ENCODE measurements around the gene ADI1. TPM values are rescaled to one million over a fixed set of nuclear protein-coding genes. Genes with fewer than 3 reads are reported as not detected.

ADI1 gene
- total and polyA plus RNA-seq, 10 of the 15 experiments (the other 5 are each of a cell fraction or from before 2014, with no cell fraction given) = 4.4 to 78.7 (median 17.2) TPM

DNA sequence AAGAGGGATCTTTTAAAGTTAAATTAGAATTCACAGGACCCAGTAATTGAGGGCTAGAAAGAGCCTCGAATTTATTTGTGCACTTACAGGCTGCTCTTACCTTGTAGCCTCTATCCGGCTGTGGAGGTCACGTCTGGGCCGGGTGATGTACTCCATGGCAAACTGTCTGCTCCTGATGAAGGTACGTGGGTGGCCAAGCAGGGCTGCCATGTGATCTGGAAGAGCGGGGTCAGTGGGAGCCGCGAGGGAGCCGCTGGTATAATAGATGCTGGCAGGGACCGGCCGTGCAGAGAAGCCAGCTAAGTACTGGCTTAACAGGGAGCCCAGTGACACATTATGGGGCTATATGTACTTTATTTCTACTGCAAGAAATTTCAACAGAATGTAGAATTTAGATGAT is 59.2 kb downstream of the ADI1 start (continued):
- TF ChIP-seq GATAD2B (conservative IDR thresholded peaks at IDR 0.05; ENCODE audit: low read depth) = no peak
- TF ChIP-seq IKZF2 (IDR thresholded peaks at IDR 0.05) = no peak
- TF ChIP-seq SMC3 (IDR thresholded peaks at IDR 0.05; ENCODE audit: borderline replicate concordance, low read length) = no peak
- TF ChIP-seq, protein P1, sequence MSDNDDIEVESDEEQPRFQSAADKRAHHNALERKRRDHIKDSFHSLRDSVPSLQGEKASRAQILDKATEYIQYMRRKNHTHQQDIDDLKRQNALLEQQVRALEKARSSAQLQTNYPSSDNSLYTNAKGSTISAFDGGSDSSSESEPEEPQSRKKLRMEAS (IDR thresholded peaks at IDR 0.05; ENCODE audit: low read depth, low read length) = no peak
- TF ChIP-seq ZBED1 (IDR thresholded peaks at IDR 0.05; ENCODE audit: borderline replicate concordance) = no peak
- no peak for TF ChIP-seq RB1 (IDR thresholded peaks at IDR 0.05; ENCODE audit: borderline replicate concordance)
- no peak for TF ChIP-seq CBX5 (IDR thresholded peaks at IDR 0.05; ENCODE audit: low read depth)
- TF ChIP-seq, protein P2, sequence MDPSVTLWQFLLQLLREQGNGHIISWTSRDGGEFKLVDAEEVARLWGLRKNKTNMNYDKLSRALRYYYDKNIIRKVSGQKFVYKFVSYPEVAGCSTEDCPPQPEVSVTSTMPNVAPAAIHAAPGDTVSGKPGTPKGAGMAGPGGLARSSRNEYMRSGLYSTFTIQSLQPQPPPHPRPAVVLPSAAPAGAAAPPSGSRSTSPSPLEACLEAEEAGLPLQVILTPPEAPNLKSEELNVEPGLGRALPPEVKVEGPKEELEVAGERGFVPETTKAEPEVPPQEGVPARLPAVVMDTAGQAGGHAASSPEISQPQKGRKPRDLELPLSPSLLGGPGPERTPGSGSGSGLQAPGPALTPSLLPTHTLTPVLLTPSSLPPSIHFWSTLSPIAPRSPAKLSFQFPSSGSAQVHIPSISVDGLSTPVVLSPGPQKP (IDR thresholded peaks at IDR 0.05; ENCODE audit: low read depth, low read length) = no peak
- TF ChIP-seq SMAD5 (IDR thresholded peaks at IDR 0.05; ENCODE audit: low read depth) = no peak
- TF ChIP-seq TBL1XR1 (IDR thresholded peaks at IDR 0.05; ENCODE audit: low read depth, low read length) = no peak

DNA sequence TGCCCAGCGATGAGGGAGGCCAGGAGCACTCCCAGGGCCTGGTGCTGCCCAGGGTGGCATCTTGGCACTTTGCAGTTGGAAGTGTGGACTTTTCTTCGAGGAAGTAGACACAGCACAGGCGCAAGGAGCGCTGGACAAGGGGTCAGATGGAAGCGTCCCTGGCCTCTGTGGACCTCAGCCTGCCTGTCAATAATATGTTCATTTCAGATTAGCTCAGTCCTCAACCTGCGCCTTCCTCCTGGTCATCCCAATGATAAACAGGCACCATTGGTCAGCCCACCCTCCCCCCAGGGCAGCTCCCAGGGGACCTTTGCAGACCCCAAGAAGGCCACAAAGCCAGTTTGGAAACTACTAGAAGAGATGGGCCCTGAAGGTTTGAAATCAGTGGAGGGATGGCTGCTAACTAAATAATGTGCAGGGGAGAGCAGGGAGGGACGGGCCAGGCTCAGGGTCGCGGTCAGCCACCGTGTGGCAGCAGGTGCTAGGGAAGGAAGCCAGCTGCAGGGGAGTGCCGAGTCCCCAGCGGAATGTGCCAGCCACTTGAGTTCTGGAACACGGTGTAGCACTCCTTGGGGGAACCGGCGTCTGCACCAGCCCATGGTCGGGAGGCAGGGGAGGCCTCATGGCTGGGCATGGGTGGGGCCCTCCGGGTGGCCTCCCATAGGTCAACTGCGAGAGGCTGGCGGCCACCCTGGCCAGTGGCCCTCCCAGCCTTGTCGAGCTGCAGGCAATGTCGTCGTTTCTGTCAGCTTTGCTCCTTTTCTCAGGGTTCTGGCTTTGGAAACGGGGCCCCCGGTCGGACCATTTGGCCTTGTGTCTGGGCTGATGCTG is 59.9 kb downstream of the ADI1 start:
- CTCF ChIA-PET = interaction anchor here (0.6 to 1.1 kb wide), 3 partner anchors 36 to 218 kb away, joined by 3 read pairs; no protein-coding TSS in a partner anchor
- BruUV-seq (replicated peaks) = no TSS peak
- WGBS (ENCODE audit: insufficient coverage, insufficient replicate concordance, low lambda C conversion rate, missing lambda C conversion rate) = 95% methylated on average over 24 of the region's 25 CpGs
- Histone ChIP-seq H3K27me3 (replicated peaks in 1 of 2; ENCODE audit: control insufficient read depth in 2 of 2, insufficient read depth in 2 of 2, low read length in 1 of 2) (no peaks in the 10 kb centered on the region), H3K36me3 (ENCODE audit: control insufficient read depth in 2 of 2, insufficient read depth in 2 of 2, low read length in 1 of 2) (peaks cover 8 to 9% of the 10 kb centered on the region in 2 experiments; a peak in 3 of 4 replicates), H3K9ac (ENCODE audit: control insufficient read depth, insufficient read depth, low read length) (no peak overlapping the region), H3K4me2 (ENCODE audit: control insufficient read depth, insufficient read depth) (no peak overlapping the region), H4K20me1 (ENCODE audit: control insufficient read depth, insufficient read depth) (no peaks in the 10 kb centered on the region), H2AFZ (ENCODE audit: control insufficient read depth, low read depth, low read length) (no peak overlapping the region), H3K27ac (ENCODE audit: control insufficient read depth, insufficient read depth) (no peak overlapping the region), H3K4me3 (no peak overlapping the region), H3K79me2 (ENCODE audit: control insufficient read depth, insufficient read depth, low read length) (no peaks in the 10 kb centered on the region), H3K9me3 (replicated peaks; ENCODE audit: control insufficient read depth, insufficient read depth, low read length) (no peaks in the 10 kb centered on the region), H3K4me1 (ENCODE audit: control insufficient read depth, insufficient read depth, low read length) (peaks cover 12% of the 10 kb centered on the region)
- intact Hi-C loops (cut with micrococcal nuclease; ENCODE audit: unreplicated experiment) = no loop called here
- POLR2A ChIA-PET = interaction anchor here (0.5 kb wide), 1 partner anchor 107 kb away, joined by 4 read pairs; no protein-coding TSS in a partner anchor
- SMC1A ChIA-PET (ENCODE audit: uncharacterized antibody, unreplicated experiment) = no interaction called here
- no peak for FAIRE-seq
- RAD21 ChIA-PET (ENCODE audit: unreplicated experiment) = no interaction called here
- ATAC-seq = no peak
- DNase-seq (ENCODE audit: low read depth, low spot score) = no peak
- in situ Hi-C loops (cut with MboI) = loop anchor here (25.0 kb wide), 1 partner anchor 1347 kb away; no protein-coding TSS in a partner anchor
- TF ChIP-seq MTA2 (IDR thresholded peaks at IDR 0.05; ENCODE audit: low read depth) (no peak), RELA (IDR thresholded peaks at IDR 0.05; ENCODE audit: borderline replicate concordance, partially characterized antibody) (no peak), ETV6 (conservative IDR thresholded peaks at IDR 0.05 in 1 of 2, IDR thresholded peaks at IDR 0.05 in 1 of 2; ENCODE audit: borderline replicate concordance in 1 of 2, low read depth in 1 of 2) (no peak), CEBPB (IDR thresholded peaks at IDR 0.05; ENCODE audit: borderline replicate concordance in 1 of 2, low read depth in 2 of 2, low read length in 2 of 2) (no peak), HCFC1 (IDR thresholded peaks at IDR 0.05; ENCODE audit: low read length) (no peak)
- TF ChIP-seq, protein P1 (IDR thresholded peaks at IDR 0.05; ENCODE audit: low read depth, low read length) = no peak
- TF ChIP-seq, protein P3, sequence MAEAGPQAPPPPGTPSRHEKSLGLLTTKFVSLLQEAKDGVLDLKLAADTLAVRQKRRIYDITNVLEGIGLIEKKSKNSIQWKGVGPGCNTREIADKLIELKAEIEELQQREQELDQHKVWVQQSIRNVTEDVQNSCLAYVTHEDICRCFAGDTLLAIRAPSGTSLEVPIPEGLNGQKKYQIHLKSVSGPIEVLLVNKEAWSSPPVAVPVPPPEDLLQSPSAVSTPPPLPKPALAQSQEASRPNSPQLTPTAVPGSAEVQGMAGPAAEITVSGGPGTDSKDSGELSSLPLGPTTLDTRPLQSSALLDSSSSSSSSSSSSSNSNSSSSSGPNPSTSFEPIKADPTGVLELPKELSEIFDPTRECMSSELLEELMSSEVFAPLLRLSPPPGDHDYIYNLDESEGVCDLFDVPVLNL (IDR thresholded peaks at IDR 0.05; ENCODE audit: low read depth, low read length) = no peak
- TF ChIP-seq, protein P4, sequence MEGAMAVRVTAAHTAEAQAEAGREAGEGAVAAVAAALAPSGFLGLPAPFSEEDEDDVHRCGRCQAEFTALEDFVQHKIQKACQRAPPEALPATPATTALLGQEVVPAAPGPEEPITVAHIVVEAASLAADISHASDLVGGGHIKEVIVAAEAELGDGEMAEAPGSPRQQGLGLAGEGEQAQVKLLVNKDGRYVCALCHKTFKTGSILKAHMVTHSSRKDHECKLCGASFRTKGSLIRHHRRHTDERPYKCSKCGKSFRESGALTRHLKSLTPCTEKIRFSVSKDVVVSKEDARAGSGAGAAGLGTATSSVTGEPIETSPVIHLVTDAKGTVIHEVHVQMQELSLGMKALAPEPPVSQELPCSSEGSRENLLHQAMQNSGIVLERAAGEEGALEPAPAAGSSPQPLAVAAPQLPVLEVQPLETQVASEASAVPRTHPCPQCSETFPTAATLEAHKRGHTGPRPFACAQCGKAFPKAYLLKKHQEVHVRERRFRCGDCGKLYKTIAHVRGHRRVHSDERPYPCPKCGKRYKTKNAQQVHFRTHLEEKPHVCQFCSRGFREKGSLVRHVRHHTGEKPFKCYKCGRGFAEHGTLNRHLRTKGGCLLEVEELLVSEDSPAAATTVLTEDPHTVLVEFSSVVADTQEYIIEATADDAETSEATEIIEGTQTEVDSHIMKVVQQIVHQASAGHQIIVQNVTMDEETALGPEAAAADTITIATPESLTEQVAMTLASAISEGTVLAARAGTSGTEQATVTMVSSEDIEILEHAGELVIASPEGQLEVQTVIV (IDR thresholded peaks at IDR 0.05; ENCODE audit: borderline replicate concordance, partially characterized antibody) = no peak
